ENCODE measurements around the gene HMG20B.
"Not testable (repeated sequence)": the region's sequence is repeated elsewhere in the genome, so short reads cannot be mapped to it uniquely, and the experiment has no call there.

The HMG20B gene

GRCh38 chr19:3572855-3573161 lies at the start of gene HMG20B:
HMG20B (plus strand) TSS chr19:3572944; CDS start chr19:3573310, 366 bp downstream.
- no peak for DNase-seq

- DNase-seq = no peak
These were observed 49.2 kb upstream of the HMG20B start for GRCh38 chr19:3523361-3524077.

GRCh38 chr19:3524078-3524842 lies 48.5 kb upstream of the HMG20B start:
- no peak for DNase-seq

- DNase-seq = no peak
These were observed 47.8 kb upstream of the HMG20B start for GRCh38 chr19:3524904-3525451.

GRCh38 chr19:3526507-3527237 lies 46.1 kb upstream of the HMG20B start:
- no peak for DNase-seq

GRCh38 chr19:3527238-3527910 lies 45.4 kb upstream of the HMG20B start:
- DNase-seq = no peak

GRCh38 chr19:3528080-3528479 lies 44.7 kb upstream of the HMG20B start:
- no peak for DNase-seq

GRCh38 chr19:3528539-3529211 lies 44.1 kb upstream of the HMG20B start:
- no peak for DNase-seq

- not testable (repeated sequence) for DNase-seq
These were observed 43.4 kb upstream of the HMG20B start for GRCh38 chr19:3529299-3529698.

- DNase-seq = no peak
These were observed 42.4 kb upstream of the HMG20B start for GRCh38 chr19:3530389-3530788.

- DNase-seq = no peak
These were observed 41.0 kb upstream of the HMG20B start for GRCh38 chr19:3531716-3532115.

GRCh38 chr19:3532154-3532786 lies 40.5 kb upstream of the HMG20B start:
- no peak for DNase-seq

GRCh38 chr19:3533033-3533432 lies 39.7 kb upstream of the HMG20B start:
- DNase-seq = no peak

GRCh38 chr19:3533563-3534216 lies 39.1 kb upstream of the HMG20B start:
- no peak for DNase-seq

- no peak for DNase-seq
These were observed 38.1 kb upstream of the HMG20B start for GRCh38 chr19:3534375-3535234.

GRCh38 chr19:3535235-3535535 lies 37.6 kb upstream of the HMG20B start:
- no peak for DNase-seq

- DNase-seq = no peak
These were observed 37.2 kb upstream of the HMG20B start for GRCh38 chr19:3535563-3535965.

GRCh38 chr19:3535981-3536380 lies 36.8 kb upstream of the HMG20B start:
- no peak for DNase-seq

GRCh38 chr19:3536429-3537100 lies 36.2 kb upstream of the HMG20B start:
- DNase-seq = no peak

- no peak for DNase-seq
These were observed 35.7 kb upstream of the HMG20B start for GRCh38 chr19:3537101-3537437.

Measured in CD4-positive, alpha-beta T cell treated with Interleukin-6 for 4 hours (primary cell).